Right lobe of liver (tissue), 4 donors: ENCODE results near the gene B2M.

Experiments used
- CTCF ChIP-seq, 4 donors: fragments of 200-600 bp in 3 of 4; fragments of 450-650 bp in 1 of 4; IDR thresholded peaks; one replicate each; pipeline versions ENCODE4 v1.5.1 to v1.8.0; 2016 to 2022; ENCODE audit warnings: antibody characterized with exemption in 4 of 4, mild to moderate bottlenecking in 2 of 4
- POLR2A ChIP-seq: fragments of 450-650 bp; IDR thresholded peaks from one replicate; pipeline ENCODE4 v1.6.1; 2017; ENCODE audit warnings: antibody characterized with exemption, mild to moderate bottlenecking
- donor health status: DM: no; HTN: no; CAD: no.
- donor health status: DM: no; HTN: no; CAD: no.
- donor health status: DM: no; HTN: yes; CAD: no.

- TF ChIP-seq POLR2A (no peak), CTCF (IDR thresholded peaks at IDR 0.05) (no peak)
Observed at GRCh38 chr15:44668921-44669320, 42.4 kb upstream of the B2M start.
